ENCODE measurements around the gene GPR161.
A peak's percentile ranks its signal among the peaks of the same experiment; 100 is the strongest.

Gene GPR161

GRCh38 chr1:168096296-168097165 is 40.2 kb downstream of the GPR161 start:
- Histone ChIP-seq H3K36me3 (ENCODE audit: control insufficient read depth, insufficient read depth, low read length) (no peaks in the 10 kb centered on the region; the same call in 1 of the 2 replicates), H3K9me3 (ENCODE audit: control insufficient read depth, insufficient read depth, low read length) (no peaks in the 10 kb centered on the region), H3K27me3 (ENCODE audit: control insufficient read depth, insufficient read depth, low read length) (no peaks in the 10 kb centered on the region), H3K4me1 (ENCODE audit: control insufficient read depth, insufficient read depth, low read length) (no peaks in the 10 kb centered on the region), H3K27ac (ENCODE audit: low read length) (no peak overlapping the region), H3K4me3 (ENCODE audit: low read length) (no peak overlapping the region)
- no peak for DNase-seq (ENCODE audit: low read depth, low spot score)
- no CpG with 5 or more reads among the region's 27 CpGs for WGBS (ENCODE audit: insufficient coverage, insufficient read length)

DNA sequence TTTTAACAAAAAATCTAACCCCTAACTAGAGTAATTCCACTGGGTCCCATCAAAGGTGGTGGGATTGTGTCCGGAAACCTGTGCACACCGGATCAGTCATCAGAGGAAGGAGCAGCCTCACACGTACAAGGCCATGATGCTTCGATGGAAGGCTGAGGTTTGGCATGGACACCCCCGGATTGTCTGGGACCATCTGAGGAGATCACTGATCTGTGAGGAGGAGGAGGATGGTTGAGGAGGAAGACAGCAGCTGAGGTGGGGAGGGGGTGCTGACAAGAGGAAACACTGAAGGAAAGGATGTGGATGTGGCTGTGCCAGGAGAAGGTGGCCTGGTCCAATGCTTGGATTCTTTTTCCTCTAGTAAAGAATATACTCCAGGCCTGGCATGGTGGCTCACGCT is 41.3 kb downstream of the GPR161 start:
- H3K9me3 ChIP-seq (ENCODE audit: control insufficient read depth, insufficient read depth, low read length): no peaks in the 10 kb centered on the region
- H3K27ac ChIP-seq (ENCODE audit: low read length): no peak overlapping the region
- H3K36me3 ChIP-seq (ENCODE audit: control insufficient read depth, insufficient read depth, low read length): no peaks in the 10 kb centered on the region; the same call in 1 of the 2 replicates
- no peak for DNase-seq (ENCODE audit: low read depth, low spot score)
- H3K27me3 ChIP-seq (ENCODE audit: control insufficient read depth, insufficient read depth, low read length): no peaks in the 10 kb centered on the region
- WGBS (ENCODE audit: insufficient coverage, insufficient read length): no CpG with 5 or more reads among the region's 6 CpGs
- H3K4me3 ChIP-seq (ENCODE audit: low read length): no peak overlapping the region
- H3K4me1 ChIP-seq (ENCODE audit: control insufficient read depth, insufficient read depth, low read length): no peaks in the 10 kb centered on the region

DNA sequence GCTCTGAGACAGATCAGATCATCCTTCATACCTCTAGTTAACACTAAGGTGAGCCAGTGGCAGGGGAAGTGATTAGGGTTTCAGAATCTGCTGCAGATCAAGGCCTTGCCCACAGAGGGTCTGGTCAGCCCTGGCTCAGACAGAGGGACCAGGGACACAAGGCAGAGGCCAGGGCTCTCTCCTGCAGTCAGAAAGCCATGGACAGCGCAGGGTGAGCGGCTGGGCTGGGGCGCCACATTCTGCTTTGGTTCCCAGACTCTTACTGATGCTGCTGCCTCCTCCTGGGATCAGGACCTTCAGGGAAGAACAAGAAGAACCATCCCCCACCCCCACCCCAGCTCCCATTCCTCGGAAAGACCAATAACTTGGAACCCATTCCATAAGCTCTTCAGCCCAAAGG is 43.1 kb downstream of the GPR161 start:
- no peaks in the 10 kb centered on the region for H3K4me1 ChIP-seq (ENCODE audit: control insufficient read depth, insufficient read depth, low read length)
- no peaks in the 10 kb centered on the region for H3K9me3 ChIP-seq (ENCODE audit: control insufficient read depth, insufficient read depth, low read length)
- no peaks in the 10 kb centered on the region for H3K27me3 ChIP-seq (ENCODE audit: control insufficient read depth, insufficient read depth, low read length)
- no peak overlapping the region for H3K27ac ChIP-seq (ENCODE audit: low read length)
- WGBS (ENCODE audit: insufficient coverage, insufficient read length): no CpG with 5 or more reads among the region's 4 CpGs
- no peak for DNase-seq (ENCODE audit: low read depth, low spot score)
- H3K4me3 ChIP-seq (ENCODE audit: low read length): no peak overlapping the region
- H3K36me3 ChIP-seq (ENCODE audit: control insufficient read depth, insufficient read depth, low read length): no peaks in the 10 kb centered on the region; the same call in 1 of the 2 replicates

- DNase-seq (ENCODE audit: low read depth, low spot score): peak; percentile 33
- no peak overlapping the region for H3K4me3 ChIP-seq (ENCODE audit: low read length)
- H3K27me3 ChIP-seq (ENCODE audit: control insufficient read depth, insufficient read depth, low read length): no peaks in the 10 kb centered on the region
These were observed 44.0 kb downstream of the GPR161 start for GRCh38 chr1:168092566-168093355.

DNA sequence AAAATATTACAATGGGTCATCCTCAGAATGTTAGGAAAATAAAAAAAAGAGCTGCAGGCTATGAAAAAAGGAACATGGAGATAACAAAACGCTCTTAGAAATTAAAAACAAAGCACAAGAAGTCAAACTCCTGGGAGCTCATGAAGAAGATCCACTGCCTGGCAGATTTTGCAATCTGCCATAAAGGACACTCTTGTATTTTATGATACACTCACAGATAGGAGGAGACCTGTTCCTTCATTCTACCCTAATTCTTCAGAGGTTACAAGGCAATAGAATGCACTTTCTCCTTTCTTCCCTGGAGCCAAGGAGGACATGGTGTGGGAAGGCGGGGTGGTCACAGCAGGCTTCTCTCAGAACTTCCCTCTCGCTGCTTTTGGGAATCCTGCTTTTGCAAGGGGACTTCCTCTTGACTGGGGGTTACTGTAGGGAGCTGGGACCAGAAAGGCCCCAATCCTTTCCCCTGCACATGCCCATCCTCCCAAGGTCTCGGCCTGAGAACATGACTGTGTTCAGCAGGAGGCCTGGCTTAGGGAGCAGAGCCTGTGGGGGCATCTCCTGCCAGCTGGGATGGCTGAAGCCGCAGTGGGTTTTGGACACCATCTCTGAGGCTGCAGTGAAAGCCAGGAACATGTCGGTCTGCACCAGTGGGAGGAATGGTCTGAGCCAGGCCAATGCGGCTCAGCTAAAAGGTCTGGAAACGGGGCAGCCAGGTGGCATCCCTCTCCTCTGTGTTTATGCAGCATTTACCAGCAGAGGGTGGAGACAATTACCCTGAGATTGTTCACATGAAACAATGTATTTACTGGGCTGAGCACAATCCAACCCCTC is 44.8 kb downstream of the GPR161 start:
- Histone ChIP-seq H3K4me3 (ENCODE audit: low read length) (no peak overlapping the region), H3K27ac (ENCODE audit: low read length) (no peak overlapping the region), H3K36me3 (ENCODE audit: control insufficient read depth, insufficient read depth, low read length) (no peaks in the 10 kb centered on the region; the same call in 1 of the 2 replicates), H3K9me3 (ENCODE audit: control insufficient read depth, insufficient read depth, low read length) (no peaks in the 10 kb centered on the region), H3K27me3 (ENCODE audit: control insufficient read depth, insufficient read depth, low read length) (no peaks in the 10 kb centered on the region), H3K4me1 (ENCODE audit: control insufficient read depth, insufficient read depth, low read length) (no peaks in the 10 kb centered on the region)
- no peak for DNase-seq (ENCODE audit: low read depth, low spot score)
- no CpG with 5 or more reads among the region's 8 CpGs for WGBS (ENCODE audit: insufficient coverage, insufficient read length)

More at GRCh38 chr1:168092566-168093355, 44.0 kb downstream of the GPR161 start:
- H3K36me3 ChIP-seq (ENCODE audit: control insufficient read depth, insufficient read depth, low read length): no peaks in the 10 kb centered on the region; the same call in 1 of the 2 replicates
- H3K9me3 ChIP-seq (ENCODE audit: control insufficient read depth, insufficient read depth, low read length): no peaks in the 10 kb centered on the region
- H3K4me1 ChIP-seq (ENCODE audit: control insufficient read depth, insufficient read depth, low read length): no peaks in the 10 kb centered on the region
- no peak overlapping the region for H3K27ac ChIP-seq (ENCODE audit: low read length)
- WGBS (ENCODE audit: insufficient coverage, insufficient read length): no CpG with 5 or more reads among the region's 16 CpGs

DNA sequence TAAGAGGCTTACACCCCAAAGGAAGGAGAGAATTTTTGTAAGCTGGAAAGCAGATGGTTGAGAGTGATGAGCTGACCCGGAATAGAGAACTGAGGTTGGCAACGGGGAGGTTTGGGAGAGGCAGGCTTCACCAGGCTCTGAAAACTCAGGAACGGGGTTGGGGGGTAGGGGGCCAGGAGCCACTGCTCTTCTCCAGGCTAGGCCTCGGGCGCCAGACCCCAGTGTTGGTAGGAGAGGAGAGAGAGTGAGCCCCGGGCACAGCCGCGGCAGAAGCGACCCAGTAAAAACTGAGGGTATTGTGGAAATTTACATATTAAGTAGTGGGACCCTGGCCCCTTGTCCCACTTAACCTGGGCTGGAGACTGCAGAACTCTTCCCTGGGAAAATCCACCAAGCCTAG is 45.7 kb downstream of the GPR161 start:
- H3K27ac ChIP-seq (ENCODE audit: low read length): no peak overlapping the region
- DNase-seq (ENCODE audit: low read depth, low spot score): no peak
- H3K9me3 ChIP-seq (ENCODE audit: control insufficient read depth, insufficient read depth, low read length): no peaks in the 10 kb centered on the region
- no CpG with 5 or more reads among the region's 9 CpGs for WGBS (ENCODE audit: insufficient coverage, insufficient read length)
- H3K4me3 ChIP-seq (ENCODE audit: low read length): no peak overlapping the region
- H3K4me1 ChIP-seq (ENCODE audit: control insufficient read depth, insufficient read depth, low read length): no peaks in the 10 kb centered on the region
- no peaks in the 10 kb centered on the region for H3K27me3 ChIP-seq (ENCODE audit: control insufficient read depth, insufficient read depth, low read length)
- H3K36me3 ChIP-seq (ENCODE audit: control insufficient read depth, insufficient read depth, low read length): no peaks in the 10 kb centered on the region; the same call in 1 of the 2 replicates

GRCh38 chr1:168090395-168090794 is 46.3 kb downstream of the GPR161 start:
- no peak overlapping the region for H3K4me3 ChIP-seq (ENCODE audit: low read length)
- no peaks in the 10 kb centered on the region for H3K27me3 ChIP-seq (ENCODE audit: control insufficient read depth, insufficient read depth, low read length)
- DNase-seq (ENCODE audit: low read depth, low spot score): no peak
- H3K36me3 ChIP-seq (ENCODE audit: control insufficient read depth, insufficient read depth, low read length): no peaks in the 10 kb centered on the region; the same call in 1 of the 2 replicates
- no peaks in the 10 kb centered on the region for H3K9me3 ChIP-seq (ENCODE audit: control insufficient read depth, insufficient read depth, low read length)
- H3K27ac ChIP-seq (ENCODE audit: low read length): no peak overlapping the region
- WGBS (ENCODE audit: insufficient coverage, insufficient read length): no CpG with 5 or more reads among the region's 14 CpGs
- no peaks in the 10 kb centered on the region for H3K4me1 ChIP-seq (ENCODE audit: control insufficient read depth, insufficient read depth, low read length)

GRCh38 chr1:168089979-168090337 is 46.8 kb downstream of the GPR161 start:
- H3K27ac ChIP-seq (ENCODE audit: low read length): no peak overlapping the region
- 0 out of 2 replicates have a peak, but pooled peaks cover under 1% of the 10 kb centered on the region for H3K4me1 ChIP-seq (ENCODE audit: control insufficient read depth, insufficient read depth, low read length)
- DNase-seq (ENCODE audit: low read depth, low spot score): no peak
- H3K36me3 ChIP-seq (ENCODE audit: control insufficient read depth, insufficient read depth, low read length): no peaks in the 10 kb centered on the region; the same call in 1 of the 2 replicates
- H3K4me3 ChIP-seq (ENCODE audit: low read length): no peak overlapping the region
- H3K9me3 ChIP-seq (ENCODE audit: control insufficient read depth, insufficient read depth, low read length): no peaks in the 10 kb centered on the region
- no CpG with 5 or more reads among the region's 2 CpGs for WGBS (ENCODE audit: insufficient coverage, insufficient read length)
- no peaks in the 10 kb centered on the region for H3K27me3 ChIP-seq (ENCODE audit: control insufficient read depth, insufficient read depth, low read length)

DNA sequence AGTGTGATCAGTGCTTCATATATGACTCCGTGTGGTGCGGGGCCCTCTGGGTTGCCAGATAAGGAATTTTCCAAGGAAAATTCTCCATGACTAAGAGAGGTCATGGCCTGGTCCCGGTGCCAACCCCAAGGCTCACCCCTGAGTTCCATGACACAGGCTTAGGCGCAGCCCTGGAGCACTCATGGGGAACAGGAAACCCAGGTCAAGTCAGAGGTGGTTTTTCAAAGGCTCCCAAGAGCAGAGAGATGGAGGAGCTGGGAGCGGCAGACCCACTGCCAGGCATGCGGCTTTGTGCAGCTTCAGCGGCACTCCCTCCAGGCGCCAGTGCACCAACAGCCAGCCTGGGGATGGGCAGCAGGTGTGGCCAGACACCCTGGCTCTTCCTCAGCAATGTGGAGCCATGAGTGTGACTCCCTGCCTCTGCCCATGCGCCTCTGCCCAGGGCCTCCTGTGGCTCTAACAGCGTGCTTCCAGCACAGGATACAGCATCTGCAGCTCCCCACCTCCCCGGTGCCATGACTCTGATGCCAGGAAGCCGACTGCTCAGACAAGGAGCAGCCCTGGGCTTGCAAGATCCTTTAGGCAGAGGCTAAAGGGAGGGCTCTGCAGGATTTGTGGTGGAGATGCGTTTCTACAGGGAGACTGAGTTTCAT is 47.3 kb downstream of the GPR161 start:
- H3K4me1 ChIP-seq (ENCODE audit: control insufficient read depth, insufficient read depth, low read length): 0 out of 2 replicates have a peak, but pooled peaks cover 2% of the 10 kb centered on the region
- no CpG with 5 or more reads among the region's 13 CpGs for WGBS (ENCODE audit: insufficient coverage, insufficient read length)
- no peaks in the 10 kb centered on the region for H3K9me3 ChIP-seq (ENCODE audit: control insufficient read depth, insufficient read depth, low read length)
- no peaks in the 10 kb centered on the region for H3K27me3 ChIP-seq (ENCODE audit: control insufficient read depth, insufficient read depth, low read length)
- no peak overlapping the region for H3K27ac ChIP-seq (ENCODE audit: low read length)
- DNase-seq (ENCODE audit: low read depth, low spot score): no peak
- H3K36me3 ChIP-seq (ENCODE audit: control insufficient read depth, insufficient read depth, low read length): no peaks in the 10 kb centered on the region; the same call in 1 of the 2 replicates
- no peak overlapping the region for H3K4me3 ChIP-seq (ENCODE audit: low read length)

All from iPS DF 6.9 (cell line).